HepG2 (cell line): ENCODE data around the gene ADSS1. TPM values are rescaled to one million over a fixed set of nuclear protein-coding genes. Genes with fewer than 3 reads are reported as not detected.

Experiments used
- BCLAF1 ChIP-seq: fragments of 450-650 bp; IDR thresholded peaks from 2 replicates; pipeline ENCODE4 v1.6.1; 2017; ENCODE audit warnings: mild to moderate bottlenecking
- GABPA ChIP-seq, 2 experiments: IDR thresholded peaks; 2 replicates each; pipeline ENCODE4 v1.6.1; 2011 to 2016; ENCODE audit warnings: low read depth in 2 of 2, low read length in 1 of 2, missing biosample characterization in 1 of 2, missing genetic modification characterization in 1 of 2
- GPBP1L1 ChIP-seq: sonication (generic); formaldehyde crosslinking; IDR thresholded peaks from 2 replicates; pipeline ENCODE4 v1.5.0; 2020; ENCODE audit warnings: mild to moderate bottlenecking, missing genetic modification reagents
- KDM3A ChIP-seq: IDR thresholded peaks from 2 replicates; pipeline ENCODE4 v1.6.1; 2018; ENCODE audit warnings: low read depth, missing compliant biosample characterization
- KLF16 ChIP-seq, 2 experiments: sonication (generic) in 1 of 2; formaldehyde crosslinking in 1 of 2; IDR thresholded peaks; 2 replicates each; pipeline versions ENCODE4 v1.6.1 to v1.8.0; 2016 to 2023; ENCODE audit warnings: missing genetic modification reagents in 2 of 2, missing compliant biosample characterization in 1 of 2
- NFIC ChIP-seq: IDR thresholded peaks from 2 replicates; pipeline ENCODE4 v1.6.1; 2012; ENCODE audit warnings: mild to moderate bottlenecking, low read length, inconsistent platforms
- POLR2A ChIP-seq, 2 experiments: IDR thresholded peaks; 2 replicates each; pipeline ENCODE4 v1.6.1; 2011; ENCODE audit warnings: low read depth in 2 of 2, low read length in 2 of 2, mild to moderate bottlenecking in 1 of 2, moderate library complexity in 1 of 2; ENCODE audit not compliant: insufficient read depth in 1 of 2
- SIN3A ChIP-seq: IDR thresholded peaks from 2 replicates; pipeline ENCODE4 v1.6.1; 2011; ENCODE audit warnings: low read depth, mild to moderate bottlenecking, control low read depth, low read length, borderline replicate concordance
- SKI ChIP-seq: fragments of 450-650 bp; IDR thresholded peaks from one replicate; pipeline ENCODE4 v1.6.1; 2018; ENCODE audit warnings: mild to moderate bottlenecking; ENCODE audit not compliant: partially characterized antibody
- ZNF264 ChIP-seq: sonication (generic); formaldehyde crosslinking; IDR thresholded peaks from 2 replicates; pipeline ENCODE4 v1.4.0; 2020; ENCODE audit warnings: missing genetic modification reagents
- ZNF317 ChIP-seq: sonication (generic); formaldehyde crosslinking; IDR thresholded peaks from 2 replicates; pipeline ENCODE4 v1.5.0; 2020; ENCODE audit warnings: mild to moderate bottlenecking, missing genetic modification reagents
- ZNF468 ChIP-seq: sonication (generic); formaldehyde crosslinking; IDR thresholded peaks from 2 replicates; pipeline ENCODE4 v1.8.0; 2022; ENCODE audit warnings: mild to moderate bottlenecking, moderate library complexity, missing genetic modification reagents
- polyA plus RNA-seq, 8 experiments: library from polyadenylated mRNA; depleted of rRNA in 3 of 8; stranded (reverse) in 7 of 8; unstranded in 1 of 8; fragments of >200 nt; fragmentation: Illumina TruSeq in 4 of 8; extraction: Trizol in 4 of 8; gene quantifications; 2 replicates each; pipeline versions ENCODE4 v1.2.1 to v1.2.3, GENCODE V29; 2011 to 2016; ENCODE audit warnings: low read depth in 4 of 8, missing spikeins in 1 of 8, mixed read lengths in 1 of 8; ENCODE audit not compliant: insufficient read depth in 1 of 8
- total RNA-seq, 5 experiments: library from RNA; depleted of rRNA; stranded (reverse); fragments of >200 nt; fragmentation: Illumina TruSeq; extraction: Trizol; gene quantifications; 2 replicates each; pipeline ENCODE4 v1.2.3, GENCODE V29; 2016; ENCODE audit warnings: low read depth in 1 of 5
- TF ChIP-seq, protein P1 (sequence below): IDR thresholded peaks from 2 replicates; pipeline ENCODE4 v1.6.1; 2018; ENCODE audit warnings: missing genetic modification reagents
- TF ChIP-seq, protein P2 (sequence below): sonication (generic); formaldehyde crosslinking; IDR thresholded peaks from 2 replicates; pipeline ENCODE4 v1.4.0; 2020; ENCODE audit warnings: missing genetic modification reagents
- TF ChIP-seq, protein P3 (sequence below): IDR thresholded peaks from 2 replicates; pipeline ENCODE4 v1.6.1; 2016; ENCODE audit warnings: control low read depth
- TF ChIP-seq, protein P4 (sequence below): sonication (generic); formaldehyde crosslinking; IDR thresholded peaks from 2 replicates; pipeline ENCODE4 v1.4.0; 2020; ENCODE audit warnings: missing genetic modification reagents

ADSS1 gene
- total and polyA plus RNA-seq, 2 of the 13 experiments (the other 11 are each of a cell fraction or from before 2014, with no cell fraction given) = 1.0 to 36.7 TPM

GRCh38 chr14:104689109-104689880 lies 34.7 kb upstream of the ADSS1 start, which contains the start of gene INF2 (continued):
- TF ChIP-seq KLF16 (CRISPR knock-in tag; IDR thresholded peaks at IDR 0.05) = no peak
- TF ChIP-seq, protein P1, sequence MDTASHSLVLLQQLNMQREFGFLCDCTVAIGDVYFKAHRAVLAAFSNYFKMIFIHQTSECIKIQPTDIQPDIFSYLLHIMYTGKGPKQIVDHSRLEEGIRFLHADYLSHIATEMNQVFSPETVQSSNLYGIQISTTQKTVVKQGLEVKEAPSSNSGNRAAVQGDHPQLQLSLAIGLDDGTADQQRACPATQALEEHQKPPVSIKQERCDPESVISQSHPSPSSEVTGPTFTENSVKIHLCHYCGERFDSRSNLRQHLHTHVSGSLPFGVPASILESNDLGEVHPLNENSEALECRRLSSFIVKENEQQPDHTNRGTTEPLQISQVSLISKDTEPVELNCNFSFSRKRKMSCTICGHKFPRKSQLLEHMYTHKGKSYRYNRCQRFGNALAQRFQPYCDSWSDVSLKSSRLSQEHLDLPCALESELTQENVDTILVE (CRISPR knock-in tag) = 0 out of 2 replicates have a peak, but pooled peaks have one; percentile 15
- TF ChIP-seq GABPA (IDR thresholded peaks at IDR 0.05; ENCODE audit: low read depth, low read length) = no peak
- TF ChIP-seq GABPA (CRISPR knock-in tag; IDR thresholded peaks at IDR 0.05; ENCODE audit: low read depth) = no peak
- TF ChIP-seq, protein P2, sequence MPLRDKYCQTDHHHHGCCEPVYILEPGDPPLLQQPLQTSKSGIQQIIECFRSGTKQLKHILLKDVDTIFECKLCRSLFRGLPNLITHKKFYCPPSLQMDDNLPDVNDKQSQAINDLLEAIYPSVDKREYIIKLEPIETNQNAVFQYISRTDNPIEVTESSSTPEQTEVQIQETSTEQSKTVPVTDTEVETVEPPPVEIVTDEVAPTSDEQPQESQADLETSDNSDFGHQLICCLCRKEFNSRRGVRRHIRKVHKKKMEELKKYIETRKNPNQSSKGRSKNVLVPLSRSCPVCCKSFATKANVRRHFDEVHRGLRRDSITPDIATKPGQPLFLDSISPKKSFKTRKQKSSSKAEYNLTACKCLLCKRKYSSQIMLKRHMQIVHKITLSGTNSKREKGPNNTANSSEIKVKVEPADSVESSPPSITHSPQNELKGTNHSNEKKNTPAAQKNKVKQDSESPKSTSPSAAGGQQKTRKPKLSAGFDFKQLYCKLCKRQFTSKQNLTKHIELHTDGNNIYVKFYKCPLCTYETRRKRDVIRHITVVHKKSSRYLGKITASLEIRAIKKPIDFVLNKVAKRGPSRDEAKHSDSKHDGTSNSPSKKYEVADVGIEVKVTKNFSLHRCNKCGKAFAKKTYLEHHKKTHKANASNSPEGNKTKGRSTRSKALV = peak; percentile 39; the same call in 1 of the 2 replicates
- 0 out of 2 replicates have a peak, but pooled peaks have one; percentile 12 for TF ChIP-seq ZNF264 (CRISPR knock-in tag)
- no peak for TF ChIP-seq SKI
- TF ChIP-seq ZNF317 = 0 out of 2 replicates have a peak, but pooled peaks have one; percentile 35
- no peak for TF ChIP-seq BCLAF1
- peak; percentile 48; the same call in 1 of the 2 replicates for TF ChIP-seq KDM3A (CRISPR knock-in tag)
- TF ChIP-seq POLR2A (IDR thresholded peaks at IDR 0.05; ENCODE audit: insufficient read depth in 1 of 2, low read depth in 2 of 2, low read length in 2 of 2) = peak in 1 of 2 experiments; percentile 50; a peak in 2 of 4 replicates
- TF ChIP-seq, protein P3, sequence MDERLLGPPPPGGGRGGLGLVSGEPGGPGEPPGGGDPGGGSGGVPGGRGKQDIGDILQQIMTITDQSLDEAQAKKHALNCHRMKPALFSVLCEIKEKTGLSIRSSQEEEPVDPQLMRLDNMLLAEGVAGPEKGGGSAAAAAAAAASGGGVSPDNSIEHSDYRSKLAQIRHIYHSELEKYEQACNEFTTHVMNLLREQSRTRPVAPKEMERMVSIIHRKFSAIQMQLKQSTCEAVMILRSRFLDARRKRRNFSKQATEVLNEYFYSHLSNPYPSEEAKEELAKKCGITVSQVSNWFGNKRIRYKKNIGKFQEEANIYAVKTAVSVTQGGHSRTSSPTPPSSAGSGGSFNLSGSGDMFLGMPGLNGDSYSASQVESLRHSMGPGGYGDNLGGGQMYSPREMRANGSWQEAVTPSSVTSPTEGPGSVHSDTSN = no peak
- TF ChIP-seq, protein P4, sequence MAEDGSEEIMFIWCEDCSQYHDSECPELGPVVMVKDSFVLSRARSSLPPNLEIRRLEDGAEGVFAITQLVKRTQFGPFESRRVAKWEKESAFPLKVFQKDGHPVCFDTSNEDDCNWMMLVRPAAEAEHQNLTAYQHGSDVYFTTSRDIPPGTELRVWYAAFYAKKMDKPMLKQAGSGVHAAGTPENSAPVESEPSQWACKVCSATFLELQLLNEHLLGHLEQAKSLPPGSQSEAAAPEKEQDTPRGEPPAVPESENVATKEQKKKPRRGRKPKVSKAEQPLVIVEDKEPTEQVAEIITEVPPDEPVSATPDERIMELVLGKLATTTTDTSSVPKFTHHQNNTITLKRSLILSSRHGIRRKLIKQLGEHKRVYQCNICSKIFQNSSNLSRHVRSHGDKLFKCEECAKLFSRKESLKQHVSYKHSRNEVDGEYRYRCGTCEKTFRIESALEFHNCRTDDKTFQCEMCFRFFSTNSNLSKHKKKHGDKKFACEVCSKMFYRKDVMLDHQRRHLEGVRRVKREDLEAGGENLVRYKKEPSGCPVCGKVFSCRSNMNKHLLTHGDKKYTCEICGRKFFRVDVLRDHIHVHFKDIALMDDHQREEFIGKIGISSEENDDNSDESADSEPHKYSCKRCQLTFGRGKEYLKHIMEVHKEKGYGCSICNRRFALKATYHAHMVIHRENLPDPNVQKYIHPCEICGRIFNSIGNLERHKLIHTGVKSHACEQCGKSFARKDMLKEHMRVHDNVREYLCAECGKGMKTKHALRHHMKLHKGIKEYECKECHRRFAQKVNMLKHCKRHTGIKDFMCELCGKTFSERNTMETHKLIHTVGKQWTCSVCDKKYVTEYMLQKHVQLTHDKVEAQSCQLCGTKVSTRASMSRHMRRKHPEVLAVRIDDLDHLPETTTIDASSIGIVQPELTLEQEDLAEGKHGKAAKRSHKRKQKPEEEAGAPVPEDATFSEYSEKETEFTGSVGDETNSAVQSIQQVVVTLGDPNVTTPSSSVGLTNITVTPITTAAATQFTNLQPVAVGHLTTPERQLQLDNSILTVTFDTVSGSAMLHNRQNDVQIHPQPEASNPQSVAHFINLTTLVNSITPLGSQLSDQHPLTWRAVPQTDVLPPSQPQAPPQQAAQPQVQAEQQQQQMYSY (CRISPR knock-in tag) = peak; percentile 85
- no peak for TF ChIP-seq GPBP1L1 (CRISPR knock-in tag)
- TF ChIP-seq NFIC = no peak
- no peak for TF ChIP-seq ZNF468 (CRISPR knock-in tag)
- peak; percentile 53; the same call in 1 of the 2 replicates for TF ChIP-seq SIN3A
